HepG2 (cell line): ENCODE measurements around the gene KLF3. TPM values are rescaled to one million over a fixed set of nuclear protein-coding genes. Genes with fewer than 3 reads are reported as not detected.

ENCODE experiments used
- HNRNPUL1 ChIP-seq: fragments of 200-400 bp; formaldehyde crosslinking; IDR thresholded peaks from 2 replicates; pipeline ENCODE4 v1.6.1; 2017; ENCODE audit warnings: low read depth, mild to moderate bottlenecking, low read length, moderate library complexity
- NBN ChIP-seq: fragments of 450-650 bp; conservative IDR thresholded peaks from 2 replicates; pipeline ENCODE4 v1.6.1; 2017
- NFE2L2 ChIP-seq: fragments of 150-350 bp; IDR thresholded peaks from 2 replicates; pipeline ENCODE4 v1.6.1; 2014; ENCODE audit warnings: low read length
- PAF1 ChIP-seq: IDR thresholded peaks from 2 replicates; pipeline ENCODE4 v1.6.1; 2016; ENCODE audit warnings: missing genetic modification reagents, missing compliant biosample characterization
- POGZ ChIP-seq: sonication (generic); formaldehyde crosslinking; IDR thresholded peaks from 2 replicates; pipeline ENCODE4 v1.4.0; 2020; ENCODE audit warnings: mild to moderate bottlenecking, missing genetic modification reagents
- REXO4 ChIP-seq: sonication (generic); formaldehyde crosslinking; IDR thresholded peaks from 2 replicates; pipeline ENCODE4 v1.8.0; 2022; ENCODE audit warnings: missing genetic modification reagents, mild to moderate bottlenecking, borderline replicate concordance
- RFXANK ChIP-seq: IDR thresholded peaks from 2 replicates; pipeline ENCODE4 v1.6.1; 2016
- SIN3A ChIP-seq: IDR thresholded peaks from 2 replicates; pipeline ENCODE4 v1.6.1; 2011; ENCODE audit warnings: low read depth, mild to moderate bottlenecking, control low read depth, low read length, borderline replicate concordance
- SP2 ChIP-seq: sonication (generic); formaldehyde crosslinking; IDR thresholded peaks from 2 replicates; pipeline ENCODE4 v1.5.1; 2020; ENCODE audit warnings: mild to moderate bottlenecking, missing genetic modification reagents
- SYNCRIP ChIP-seq: fragments of 200-400 bp; formaldehyde crosslinking; IDR thresholded peaks from 2 replicates; pipeline ENCODE4 v1.6.1; 2018; ENCODE audit warnings: mild to moderate bottlenecking, low read depth, low read length; ENCODE audit not compliant: insufficient read depth
- ZNF235 ChIP-seq: sonication (generic); formaldehyde crosslinking; IDR thresholded peaks from 2 replicates; pipeline ENCODE4 v1.8.1; 2023; ENCODE audit warnings: mild to moderate bottlenecking, missing genetic modification reagents, borderline replicate concordance
- ZNF296 ChIP-seq: sonication (generic); formaldehyde crosslinking; conservative IDR thresholded peaks from 2 replicates; pipeline ENCODE4 v1.5.0; 2020; ENCODE audit warnings: mild to moderate bottlenecking, missing genetic modification reagents
- ZNF556 ChIP-seq: sonication (generic); formaldehyde crosslinking; IDR thresholded peaks from 2 replicates; pipeline ENCODE4 v1.4.0; 2020; ENCODE audit warnings: mild to moderate bottlenecking, missing genetic modification reagents, borderline replicate concordance
- ZNF557 ChIP-seq: sonication (generic); formaldehyde crosslinking; IDR thresholded peaks from 2 replicates; pipeline ENCODE4 v1.4.0; 2020; ENCODE audit warnings: missing genetic modification reagents
- ZNF558 ChIP-seq: sonication (generic); formaldehyde crosslinking; IDR thresholded peaks from 2 replicates; pipeline ENCODE4 v1.9.0; 2022; ENCODE audit warnings: mild to moderate bottlenecking, missing genetic modification reagents, borderline replicate concordance
- ZNF629 ChIP-seq: sonication (generic); formaldehyde crosslinking; conservative IDR thresholded peaks from 2 replicates; pipeline ENCODE4 v1.5.0; 2020; ENCODE audit warnings: missing genetic modification reagents
- ZNF768 ChIP-seq: sonication (generic); formaldehyde crosslinking; IDR thresholded peaks from 2 replicates; pipeline ENCODE4 v1.4.0; 2020; ENCODE audit warnings: missing genetic modification reagents
- ZSCAN20 ChIP-seq: sonication (generic); formaldehyde crosslinking; IDR thresholded peaks from 2 replicates; pipeline ENCODE4 v1.4.0; 2020; ENCODE audit warnings: missing genetic modification reagents, mild to moderate bottlenecking, borderline replicate concordance
- ZZZ3 ChIP-seq: sonication (generic); formaldehyde crosslinking; IDR thresholded peaks from 2 replicates; pipeline ENCODE4 v1.4.0; 2020; ENCODE audit warnings: missing genetic modification reagents, mild to moderate bottlenecking, borderline replicate concordance
- polyA plus RNA-seq, 8 experiments: library from polyadenylated mRNA; depleted of rRNA in 3 of 8; stranded (reverse) in 7 of 8; unstranded in 1 of 8; fragments of >200 nt; fragmentation: Illumina TruSeq in 4 of 8; extraction: Trizol in 4 of 8; gene quantifications; 2 replicates each; pipeline versions ENCODE4 v1.2.1 to v1.2.3, GENCODE V29; 2011 to 2016; ENCODE audit warnings: low read depth in 4 of 8, missing spikeins in 1 of 8, mixed read lengths in 1 of 8; ENCODE audit not compliant: insufficient read depth in 1 of 8
- total RNA-seq, 5 experiments: library from RNA; depleted of rRNA; stranded (reverse); fragments of >200 nt; fragmentation: Illumina TruSeq; extraction: Trizol; gene quantifications; 2 replicates each; pipeline ENCODE4 v1.2.3, GENCODE V29; 2016; ENCODE audit warnings: low read depth in 1 of 5
- TF ChIP-seq, protein P1 (sequence below): sonication (generic); formaldehyde crosslinking; IDR thresholded peaks from 2 replicates; pipeline ENCODE4 v1.4.0; 2020; ENCODE audit warnings: mild to moderate bottlenecking, missing genetic modification reagents, borderline replicate concordance
- TF ChIP-seq, protein P2 (sequence below): sonication (generic); formaldehyde crosslinking; conservative IDR thresholded peaks from 2 replicates; pipeline ENCODE4 v1.4.0; 2020; ENCODE audit warnings: missing genetic modification reagents
- TF ChIP-seq, protein P3 (sequence below): sonication (generic); formaldehyde crosslinking; conservative IDR thresholded peaks from 2 replicates; pipeline ENCODE4 v1.8.0; 2022; ENCODE audit warnings: low read depth, missing genetic modification reagents
- TF ChIP-seq, protein P4 (sequence below): sonication (generic); formaldehyde crosslinking; IDR thresholded peaks from 2 replicates; pipeline ENCODE4 v1.4.0; 2020; ENCODE audit warnings: missing genetic modification reagents, mild to moderate bottlenecking, borderline replicate concordance

The KLF3 gene
- total and polyA plus RNA-seq, 2 of the 13 experiments (the other 11 are each of a cell fraction or from before 2014, with no cell fraction given) = 29.1 to 37.8 TPM

DNA sequence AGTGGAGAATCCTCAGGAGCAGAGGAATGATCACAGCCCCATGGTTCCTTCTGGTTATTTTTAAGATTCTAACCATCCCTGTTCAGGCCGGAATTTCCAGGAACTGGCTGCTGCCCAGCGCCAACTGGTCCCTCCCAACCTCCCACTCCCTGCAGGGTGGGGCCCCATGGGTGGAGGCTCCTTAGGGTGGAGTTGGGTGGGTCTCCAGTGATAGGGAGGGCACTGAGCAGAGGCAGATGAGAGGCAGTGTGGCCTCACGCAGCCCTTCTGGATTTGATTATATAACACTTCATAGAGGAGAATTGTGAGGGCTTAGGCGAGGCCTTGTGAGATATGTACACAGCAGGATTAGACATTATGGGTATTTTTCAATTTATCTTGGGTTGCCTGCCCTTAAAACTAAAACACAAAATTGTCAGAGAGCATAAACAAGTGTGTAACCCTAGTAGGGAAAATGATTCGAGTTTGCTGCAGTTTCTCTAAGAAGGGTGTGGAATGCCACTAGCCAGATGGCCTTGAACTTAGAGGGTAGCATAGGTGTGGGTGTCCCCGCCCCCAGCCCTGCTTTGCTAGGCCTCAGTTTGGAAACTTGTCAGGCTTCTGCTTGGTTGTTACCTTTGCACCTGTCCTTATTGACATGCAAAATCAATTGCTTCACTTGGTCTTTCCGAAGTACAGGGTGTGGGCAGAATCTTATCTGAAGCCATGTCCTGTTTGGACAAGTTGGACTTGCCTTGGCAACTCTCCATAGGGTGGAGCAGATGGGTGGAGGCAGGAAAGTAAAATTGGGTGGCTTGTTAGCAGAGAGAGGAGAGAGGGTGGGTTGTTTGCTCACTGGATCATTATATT is 9.4 kb downstream of the KLF3 start (continued):
- TF ChIP-seq ZZZ3 = no peak
- no peak for TF ChIP-seq SIN3A
- TF ChIP-seq SP2 (CRISPR knock-in tag) = no peak
- TF ChIP-seq, protein P1, sequence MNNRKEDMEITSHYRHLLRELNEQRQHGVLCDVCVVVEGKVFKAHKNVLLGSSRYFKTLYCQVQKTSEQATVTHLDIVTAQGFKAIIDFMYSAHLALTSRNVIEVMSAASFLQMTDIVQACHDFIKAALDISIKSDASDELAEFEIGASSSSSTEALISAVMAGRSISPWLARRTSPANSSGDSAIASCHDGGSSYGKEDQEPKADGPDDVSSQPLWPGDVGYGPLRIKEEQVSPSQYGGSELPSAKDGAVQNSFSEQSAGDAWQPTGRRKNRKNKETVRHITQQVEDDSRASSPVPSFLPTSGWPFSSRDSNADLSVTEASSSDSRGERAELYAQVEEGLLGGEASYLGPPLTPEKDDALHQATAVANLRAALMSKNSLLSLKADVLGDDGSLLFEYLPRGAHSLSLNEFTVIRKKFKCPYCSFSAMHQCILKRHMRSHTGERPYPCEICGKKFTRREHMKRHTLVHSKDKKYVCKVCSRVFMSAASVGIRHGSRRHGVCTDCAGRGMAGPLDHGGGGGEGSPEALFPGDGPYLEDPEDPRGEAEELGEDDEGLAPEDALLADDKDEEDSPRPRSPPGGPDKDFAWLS (CRISPR knock-in tag) = no peak
- TF ChIP-seq, protein P2, sequence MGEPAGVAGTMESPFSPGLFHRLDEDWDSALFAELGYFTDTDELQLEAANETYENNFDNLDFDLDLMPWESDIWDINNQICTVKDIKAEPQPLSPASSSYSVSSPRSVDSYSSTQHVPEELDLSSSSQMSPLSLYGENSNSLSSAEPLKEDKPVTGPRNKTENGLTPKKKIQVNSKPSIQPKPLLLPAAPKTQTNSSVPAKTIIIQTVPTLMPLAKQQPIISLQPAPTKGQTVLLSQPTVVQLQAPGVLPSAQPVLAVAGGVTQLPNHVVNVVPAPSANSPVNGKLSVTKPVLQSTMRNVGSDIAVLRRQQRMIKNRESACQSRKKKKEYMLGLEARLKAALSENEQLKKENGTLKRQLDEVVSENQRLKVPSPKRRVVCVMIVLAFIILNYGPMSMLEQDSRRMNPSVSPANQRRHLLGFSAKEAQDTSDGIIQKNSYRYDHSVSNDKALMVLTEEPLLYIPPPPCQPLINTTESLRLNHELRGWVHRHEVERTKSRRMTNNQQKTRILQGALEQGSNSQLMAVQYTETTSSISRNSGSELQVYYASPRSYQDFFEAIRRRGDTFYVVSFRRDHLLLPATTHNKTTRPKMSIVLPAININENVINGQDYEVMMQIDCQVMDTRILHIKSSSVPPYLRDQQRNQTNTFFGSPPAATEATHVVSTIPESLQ (CRISPR knock-in tag) = no peak
- no peak for TF ChIP-seq ZNF235 (CRISPR knock-in tag)
- peak; percentile 86 for TF ChIP-seq POGZ
- TF ChIP-seq ZNF557 (CRISPR knock-in tag) = no peak
- TF ChIP-seq ZNF558 (CRISPR knock-in tag) = no peak
- TF ChIP-seq, protein P3, sequence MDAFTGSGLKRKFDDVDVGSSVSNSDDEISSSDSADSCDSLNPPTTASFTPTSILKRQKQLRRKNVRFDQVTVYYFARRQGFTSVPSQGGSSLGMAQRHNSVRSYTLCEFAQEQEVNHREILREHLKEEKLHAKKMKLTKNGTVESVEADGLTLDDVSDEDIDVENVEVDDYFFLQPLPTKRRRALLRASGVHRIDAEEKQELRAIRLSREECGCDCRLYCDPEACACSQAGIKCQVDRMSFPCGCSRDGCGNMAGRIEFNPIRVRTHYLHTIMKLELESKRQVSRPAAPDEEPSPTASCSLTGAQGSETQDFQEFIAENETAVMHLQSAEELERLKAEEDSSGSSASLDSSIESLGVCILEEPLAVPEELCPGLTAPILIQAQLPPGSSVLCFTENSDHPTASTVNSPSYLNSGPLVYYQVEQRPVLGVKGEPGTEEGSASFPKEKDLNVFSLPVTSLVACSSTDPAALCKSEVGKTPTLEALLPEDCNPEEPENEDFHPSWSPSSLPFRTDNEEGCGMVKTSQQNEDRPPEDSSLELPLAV (CRISPR knock-in tag) = no peak
- TF ChIP-seq ZNF629 (CRISPR knock-in tag) = 0 out of 2 replicates have a peak, but pooled peaks have one; percentile 33
- TF ChIP-seq HNRNPUL1 = no peak
- no peak for TF ChIP-seq NBN
- TF ChIP-seq ZNF768 (CRISPR knock-in tag) = no peak
- peak; percentile 99 for TF ChIP-seq PAF1 (CRISPR knock-in tag)
- no peak for TF ChIP-seq REXO4 (CRISPR knock-in tag)
- no peak for TF ChIP-seq ZNF296
- TF ChIP-seq ZNF556 (CRISPR knock-in tag) = peak; percentile 91; the same call in 1 of the 2 replicates
- TF ChIP-seq, protein P4, sequence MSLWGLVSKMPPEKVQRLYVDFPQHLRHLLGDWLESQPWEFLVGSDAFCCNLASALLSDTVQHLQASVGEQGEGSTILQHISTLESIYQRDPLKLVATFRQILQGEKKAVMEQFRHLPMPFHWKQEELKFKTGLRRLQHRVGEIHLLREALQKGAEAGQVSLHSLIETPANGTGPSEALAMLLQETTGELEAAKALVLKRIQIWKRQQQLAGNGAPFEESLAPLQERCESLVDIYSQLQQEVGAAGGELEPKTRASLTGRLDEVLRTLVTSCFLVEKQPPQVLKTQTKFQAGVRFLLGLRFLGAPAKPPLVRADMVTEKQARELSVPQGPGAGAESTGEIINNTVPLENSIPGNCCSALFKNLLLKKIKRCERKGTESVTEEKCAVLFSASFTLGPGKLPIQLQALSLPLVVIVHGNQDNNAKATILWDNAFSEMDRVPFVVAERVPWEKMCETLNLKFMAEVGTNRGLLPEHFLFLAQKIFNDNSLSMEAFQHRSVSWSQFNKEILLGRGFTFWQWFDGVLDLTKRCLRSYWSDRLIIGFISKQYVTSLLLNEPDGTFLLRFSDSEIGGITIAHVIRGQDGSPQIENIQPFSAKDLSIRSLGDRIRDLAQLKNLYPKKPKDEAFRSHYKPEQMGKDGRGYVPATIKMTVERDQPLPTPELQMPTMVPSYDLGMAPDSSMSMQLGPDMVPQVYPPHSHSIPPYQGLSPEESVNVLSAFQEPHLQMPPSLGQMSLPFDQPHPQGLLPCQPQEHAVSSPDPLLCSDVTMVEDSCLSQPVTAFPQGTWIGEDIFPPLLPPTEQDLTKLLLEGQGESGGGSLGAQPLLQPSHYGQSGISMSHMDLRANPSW = no peak
- TF ChIP-seq RFXANK (CRISPR knock-in tag) = no peak
- TF ChIP-seq SYNCRIP = no peak
- no peak for TF ChIP-seq NFE2L2
- TF ChIP-seq ZSCAN20 (CRISPR knock-in tag) = no peak
